ENCODE measurements around the gene COPA. TPM values are rescaled to one million over a fixed set of nuclear protein-coding genes. Genes with fewer than 3 reads are reported as not detected.

The COPA gene
- total and polyA plus RNA-seq, 2 donors from 2014 or later, result 50.1 to 160 TPM

- no peaks in the 10 kb centered on the region for H3K36me3 ChIP-seq (ENCODE audit: control insufficient read depth in 2 of 3, insufficient read depth in 3 of 3, low read length in 3 of 3)
- H3K9ac ChIP-seq (ENCODE audit: low read length in 3 of 3), result no peak overlapping the region
- no peak overlapping the region for H3K4me3 ChIP-seq (ENCODE audit: low read length in 3 of 3)
- H3K9me3 ChIP-seq (ENCODE audit: control insufficient read depth in 2 of 3, insufficient read depth in 1 of 3, low read length in 3 of 3), result no peaks in the 10 kb centered on the region
- FAIRE-seq (no peak), DNase-seq (no peak)
- H3K27ac ChIP-seq (ENCODE audit: low read depth in 2 of 2, low read length in 2 of 2), result no peak overlapping the region
- TF ChIP-seq CTCF (IDR thresholded peaks at IDR 0.05; ENCODE audit: borderline replicate concordance, extremely low read depth, insufficient read depth), result no peak
- no peaks in the 10 kb centered on the region for H3K4me1 ChIP-seq (ENCODE audit: control insufficient read depth in 2 of 3, insufficient read depth in 2 of 3, low read depth in 1 of 3, low read length in 3 of 3)
- H3K27me3 ChIP-seq (ENCODE audit: control insufficient read depth, insufficient read depth, low read length), result no peaks in the 10 kb centered on the region
- intact Hi-C loops (cut with DNase I), result no loop called here
Observed at GRCh38 chr1:160367934-160368923, 25.2 kb upstream of the COPA start.

GRCh38 chr1:160367516-160367900 lies 24.5 kb upstream of the COPA start:
- intact Hi-C loops (cut with DNase I), result no loop called here
- FAIRE-seq (no peak), DNase-seq (no peak)
- no peaks in the 10 kb centered on the region for H3K4me1 ChIP-seq (ENCODE audit: control insufficient read depth in 2 of 3, insufficient read depth in 2 of 3, low read depth in 1 of 3, low read length in 3 of 3)
- no peaks in the 10 kb centered on the region for H3K9me3 ChIP-seq (ENCODE audit: control insufficient read depth in 2 of 3, insufficient read depth in 1 of 3, low read length in 3 of 3)
- H3K4me3 ChIP-seq (ENCODE audit: low read length in 3 of 3), result no peak overlapping the region
- TF ChIP-seq CTCF (IDR thresholded peaks at IDR 0.05; ENCODE audit: borderline replicate concordance, extremely low read depth, insufficient read depth), result no peak
- no peak overlapping the region for H3K27ac ChIP-seq (ENCODE audit: low read depth in 2 of 2, low read length in 2 of 2)
- no peaks in the 10 kb centered on the region for H3K36me3 ChIP-seq (ENCODE audit: control insufficient read depth in 2 of 3, insufficient read depth in 3 of 3, low read length in 3 of 3)
- H3K27me3 ChIP-seq (ENCODE audit: control insufficient read depth, insufficient read depth, low read length), result no peaks in the 10 kb centered on the region
- H3K9ac ChIP-seq (ENCODE audit: low read length in 3 of 3), result no peak overlapping the region

- intact Hi-C loops (cut with DNase I), result no loop called here
- no peaks in the 10 kb centered on the region for H3K9me3 ChIP-seq (ENCODE audit: control insufficient read depth in 2 of 3, insufficient read depth in 1 of 3, low read length in 3 of 3)
- no peak for FAIRE-seq
- H3K36me3 ChIP-seq (ENCODE audit: control insufficient read depth in 2 of 3, insufficient read depth in 3 of 3, low read length in 3 of 3), result no peaks in the 10 kb centered on the region
- no peak within 1 kb of the TSS for H3K4me3 ChIP-seq (ENCODE audit: low read length in 3 of 3)
- no peaks in the 10 kb centered on the region for H3K4me1 ChIP-seq (ENCODE audit: control insufficient read depth in 2 of 3, insufficient read depth in 2 of 3, low read depth in 1 of 3, low read length in 3 of 3)
- H3K27me3 ChIP-seq (ENCODE audit: control insufficient read depth, insufficient read depth, low read length), result no peaks in the 10 kb centered on the region
- H3K27ac ChIP-seq (ENCODE audit: low read depth in 2 of 2, low read length in 2 of 2), result no peak within 1 kb of the TSS
- DNase-seq, result no peak
- no peak for TF ChIP-seq CTCF (IDR thresholded peaks at IDR 0.05; ENCODE audit: borderline replicate concordance, extremely low read depth, insufficient read depth)
- no peak within 1 kb of the TSS for H3K9ac ChIP-seq (ENCODE audit: low read length in 3 of 3)
Observed at GRCh38 chr1:160366731-160367515, 23.9 kb upstream of the COPA start, which contains the start of gene NHLH1. Gene NHLH1, plus strand, starts transcription at chr1:160367071. Its CDS starts 3,661 bp downstream, at chr1:160370732.
